ENCODE measurements around the gene KRT79. TPM values are rescaled to one million over a fixed set of nuclear protein-coding genes. Genes with fewer than 3 reads are reported as not detected.
A peak's percentile ranks its signal among the peaks of the same experiment; 100 is the strongest.

The KRT79 gene
- total and polyA plus RNA-seq, 2 of the 8 experiments (the other 6 are each of a cell fraction or from before 2014, with no cell fraction given), result not detected

DNA sequence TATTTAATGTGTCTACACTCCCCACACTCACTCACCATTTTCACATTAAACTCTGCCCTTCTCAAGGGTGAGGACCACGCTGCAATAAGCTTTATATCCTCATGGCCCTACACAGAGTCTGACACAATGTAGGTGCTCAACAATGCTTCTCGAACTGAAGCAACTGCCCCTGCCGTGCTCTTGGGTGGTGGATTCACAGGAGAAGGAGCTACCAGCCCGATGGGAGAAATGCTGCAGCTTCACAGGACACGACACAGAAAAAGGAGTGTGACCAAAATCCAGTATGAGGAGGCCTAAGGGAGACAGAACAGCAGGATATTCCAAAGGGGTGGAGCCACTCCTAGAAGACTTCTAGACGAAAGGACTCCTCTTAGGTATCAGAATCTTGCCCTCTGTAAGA is 31.7 kb downstream of the KRT79 start:
- H4K91ac ChIP-seq (replicated peaks; ENCODE audit: insufficient read length, low read length), result no peak overlapping the region
- no peak overlapping the region for H2BK15ac ChIP-seq (ENCODE audit: low read length)
- H3K79me2 ChIP-seq (ENCODE audit: control insufficient read depth in 1 of 2, insufficient read depth in 2 of 2, low read length in 2 of 2), result no peaks in the 10 kb centered on the region
- DNase-seq (ENCODE audit: low read depth in 1 of 2, low spot score in 2 of 2) (no peak), FAIRE-seq (no peak)
- peak overlapping the region; percentile 86; the same call in 1 of the 2 replicates for H2BK20ac ChIP-seq (ENCODE audit: low read length)
- H4K5ac ChIP-seq (ENCODE audit: insufficient read length, low read depth, low read length), result no peak overlapping the region
- no peak overlapping the region for H3K14ac ChIP-seq (ENCODE audit: insufficient read length)
- H2BK12ac ChIP-seq (ENCODE audit: low read depth, low read length), result peak overlapping the region; percentile 82; the same call in 1 of the 2 replicates
- no peak overlapping the region for H4K8ac ChIP-seq (ENCODE audit: extremely low read depth, insufficient read depth, low read length)
- H3K4ac ChIP-seq (replicated peaks; ENCODE audit: insufficient read length, low read depth, low read length), result no peak overlapping the region
- no peak overlapping the region; the same call in 1 of the 2 replicates for H2BK5ac ChIP-seq (ENCODE audit: low read depth, low read length)
- 74% methylated on average over 6 of the region's 6 CpGs; no CpG with 5 or more reads in 1 of the 2 experiments for WGBS, 2 experiments (ENCODE audit: extremely low coverage in 1 of 2, insufficient coverage in 1 of 2, insufficient read length in 1 of 2, insufficient replicate concordance in 2 of 2, low coverage in 1 of 2, low lambda C conversion rate in 2 of 2, missing lambda C conversion rate in 1 of 2)
- no peak overlapping the region for H2AFZ ChIP-seq (ENCODE audit: low read length)
- no peaks in the 10 kb centered on the region for H4K20me1 ChIP-seq (replicated peaks in 1 of 2; ENCODE audit: control insufficient read depth in 1 of 2, insufficient read depth in 2 of 2, low read length in 2 of 2)
- no peaks in the 10 kb centered on the region for H3K9me3 ChIP-seq (ENCODE audit: insufficient read depth in 2 of 2, low read depth in 1 of 2, low read length in 1 of 2)
- no peak overlapping the region for H2AK5ac ChIP-seq (ENCODE audit: low read depth, low read length)
- ChIA-PET POLR2A (ENCODE audit: partially characterized antibody) (interaction anchor here (1.1 kb wide), 1 partner anchor 14 kb away, joined by 3 read pairs; no protein-coding TSS in a partner anchor), CTCF (ENCODE audit: partially characterized antibody) (interaction anchor here (0.9 to 3.3 kb wide), 9 partner anchors 11 to 178 kb away, joined by 3 to 20 read pairs (median 4); no protein-coding TSS in a partner anchor)
- H2BK120ac ChIP-seq (replicated peaks; ENCODE audit: low read depth, low read length), result no peak overlapping the region
- H3K27me3 ChIP-seq (replicated peaks in 1 of 4; ENCODE audit: control insufficient read depth in 3 of 4, extremely low read depth in 1 of 4, insufficient read depth in 3 of 4, low read length in 3 of 4), result no peaks in the 10 kb centered on the region
- H3K4me3 ChIP-seq (ENCODE audit: extremely low read depth in 1 of 4, insufficient read depth in 2 of 4, low read depth in 3 of 4, low read length in 4 of 4), result no peak overlapping the region
- H3K36me3 ChIP-seq (ENCODE audit: control insufficient read depth in 2 of 4, insufficient read depth in 4 of 4, low read length in 3 of 4), result no peaks in the 10 kb centered on the region
- H3K23me2 ChIP-seq (ENCODE audit: low read depth, low read length), result peaks cover 2% of the 10 kb centered on the region; the same call in 1 of the 2 replicates
- H3K27ac ChIP-seq (ENCODE audit: low read depth, low read length), result no peak overlapping the region
- no peak overlapping the region for H3K18ac ChIP-seq (ENCODE audit: extremely low read depth, low read length)
- H3K9ac ChIP-seq (replicated peaks in 1 of 4; ENCODE audit: extremely low read depth in 1 of 4, low read depth in 3 of 4, low read length in 3 of 4), result no peak overlapping the region
- H3K23ac ChIP-seq (ENCODE audit: insufficient read length), result no peak overlapping the region
- H3K79me1 ChIP-seq (ENCODE audit: low read depth, low read length), result no peaks in the 10 kb centered on the region
- peaks cover 3 to 17% (median 6%) of the 10 kb centered on the region in 4 experiments for H3K4me1 ChIP-seq (replicated peaks in 1 of 4; ENCODE audit: control insufficient read depth in 3 of 4, insufficient read depth in 4 of 4, low read length in 3 of 4)
- H3K56ac ChIP-seq (replicated peaks; ENCODE audit: insufficient read length, low read depth, low read length), result no peak overlapping the region
- no peak overlapping the region for H3K4me2 ChIP-seq (ENCODE audit: insufficient read depth in 1 of 2, low read depth in 2 of 2, low read length in 2 of 2)
- TF ChIP-seq RBBP5 (IDR thresholded peaks at IDR 0.05; ENCODE audit: borderline replicate concordance, low read depth, low read length) (no peak), POLR2A (IDR thresholded peaks at IDR 0.05; ENCODE audit: control extremely low read depth in 1 of 2, low read depth in 2 of 2, low read length in 2 of 2) (no peak), ASH2L (IDR thresholded peaks at IDR 0.05; ENCODE audit: low read length) (no peak), KDM4A (IDR thresholded peaks at IDR 0.05; ENCODE audit: low read depth, low read length, severe bottlenecking) (no peak), ZNF274 (IDR thresholded peaks at IDR 0.05; ENCODE audit: borderline replicate concordance, extremely low read depth, low read length) (no peak), SP4 (IDR thresholded peaks at IDR 0.05; ENCODE audit: low read length) (no peak), TEAD4 (IDR thresholded peaks at IDR 0.05; ENCODE audit: low read depth, low read length) (no peak), ATF2 (IDR thresholded peaks at IDR 0.05; ENCODE audit: low read length) (no peak), RAD21 (IDR thresholded peaks at IDR 0.05 in 1 of 2, conservative IDR thresholded peaks at IDR 0.05 in 1 of 2; ENCODE audit: low read depth in 2 of 2, low read length in 2 of 2) (no peak), NRF1 (IDR thresholded peaks at IDR 0.05; ENCODE audit: low read depth, low read length) (no peak)
- TF ChIP-seq, protein P1, sequence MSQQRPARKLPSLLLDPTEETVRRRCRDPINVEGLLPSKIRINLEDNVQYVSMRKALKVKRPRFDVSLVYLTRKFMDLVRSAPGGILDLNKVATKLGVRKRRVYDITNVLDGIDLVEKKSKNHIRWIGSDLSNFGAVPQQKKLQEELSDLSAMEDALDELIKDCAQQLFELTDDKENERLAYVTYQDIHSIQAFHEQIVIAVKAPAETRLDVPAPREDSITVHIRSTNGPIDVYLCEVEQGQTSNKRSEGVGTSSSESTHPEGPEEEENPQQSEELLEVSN (IDR thresholded peaks at IDR 0.05), result no peak

Data from H1 (cell line).